Spleen (tissue), 7 donors: Measurements from ENCODE around the gene RASSF10.

Experiments
- CTCF ChIP-seq, 11 experiments: fragments of 200-600 bp in 7 of 11; fragments of 450-650 bp in 4 of 11; sonication (generic) in 4 of 11; IDR thresholded peaks in 8 of 11; conservative IDR thresholded peaks in 3 of 11; 1 replicate in 7 of 11; 2 replicates in 4 of 11; pipeline versions ENCODE4 v1.4.0 to v1.8.0; 2016 to 2021; ENCODE audit warnings: antibody characterized with exemption in 11 of 11, inconsistent platforms in 4 of 11, mild to moderate bottlenecking in 1 of 11
- POLR2A ChIP-seq, 3 donors: fragments of 450-650 bp; IDR thresholded peaks; one replicate each; pipeline ENCODE4 v1.5.1; 2017; ENCODE audit warnings: antibody characterized with exemption in 3 of 3, mild to moderate bottlenecking in 1 of 3
- donor health status: DM: no; HTN: no; CAD: no; lungs with moderate emphysema.
- donor health status: DM: no; HTN: no; CAD: no.
- donor health status: DM: no; HTN: no; CAD: no.

- TF ChIP-seq CTCF (IDR thresholded peaks at IDR 0.05 in 8 of 11, conservative IDR thresholded peaks at IDR 0.05 in 3 of 11): no peak
- no peak for TF ChIP-seq POLR2A (IDR thresholded peaks at IDR 0.05)
Measured at GRCh38 chr11:12983336-12983735, 25.8 kb upstream of the RASSF10 start.
